CD4-positive, alpha-beta T cell treated with Interleukin-10 for 1 hour (primary cell): ENCODE results near the gene TAP1.
"Not testable (repeated sequence)": the region's sequence is repeated elsewhere in the genome, so short reads cannot be mapped to it uniquely, and the experiment has no call there.

ENCODE experiments used
- DNase-seq: peaks from one replicate; pipeline ENCODE4 v3.0.0-alpha.2; 2020

The TAP1 gene

GRCh38 chr6:32853541-32854375, at the start of gene TAP1, which contains the start of gene PSMB9:
TAP1 (minus strand) TSS chr6:32853704; CDS start chr6:32853636, 68 bp downstream.
PSMB9 (plus strand) TSS chr6:32854192; CDS start chr6:32854230, 38 bp downstream.
- peak; percentile 96 for DNase-seq

- DNase-seq, result no peak
Measured at GRCh38 chr6:32895006-32895345, 41.5 kb upstream of the TAP1 start.

- peak; percentile 96 for DNase-seq
Measured at GRCh38 chr6:32894085-32895005, 40.8 kb upstream of the TAP1 start.

GRCh38 chr6:32890831-32891230, 37.3 kb upstream of the TAP1 start:
- no peak for DNase-seq

GRCh38 chr6:32889533-32889932, 36.0 kb upstream of the TAP1 start:
- DNase-seq, result no peak

- no peak for DNase-seq
Measured at GRCh38 chr6:32888576-32888975, 35.1 kb upstream of the TAP1 start.

- DNase-seq, result no peak
Measured at GRCh38 chr6:32887616-32888015, 34.1 kb upstream of the TAP1 start.

GRCh38 chr6:32886681-32887383, 33.3 kb upstream of the TAP1 start:
- no peak for DNase-seq

GRCh38 chr6:32885698-32886286, 32.3 kb upstream of the TAP1 start:
- DNase-seq, result peak; percentile 79

GRCh38 chr6:32883789-32884188, 30.3 kb upstream of the TAP1 start:
- no peak for DNase-seq

- no peak for DNase-seq
Measured at GRCh38 chr6:32882879-32883250, 29.4 kb upstream of the TAP1 start.

GRCh38 chr6:32880962-32881361, 27.5 kb upstream of the TAP1 start:
- not testable (repeated sequence) for DNase-seq

GRCh38 chr6:32879691-32880090, 26.2 kb upstream of the TAP1 start:
- DNase-seq, result no peak

GRCh38 chr6:32876603-32877002, 23.1 kb upstream of the TAP1 start:
- no peak for DNase-seq

GRCh38 chr6:32873947-32874346, 20.4 kb upstream of the TAP1 start:
- DNase-seq, result not testable (repeated sequence)

- DNase-seq, result peak; percentile 90
Measured at GRCh38 chr6:32868257-32868788, 14.8 kb upstream of the TAP1 start.

- DNase-seq, result no peak
Measured at GRCh38 chr6:32867554-32868256, 14.2 kb upstream of the TAP1 start.

GRCh38 chr6:32867022-32867477, 13.5 kb upstream of the TAP1 start:
- DNase-seq, result peak; percentile 46

GRCh38 chr6:32865724-32866443, 12.4 kb upstream of the TAP1 start:
- DNase-seq, result no peak

GRCh38 chr6:32862725-32863124, 9.2 kb upstream of the TAP1 start:
- no peak for DNase-seq

- no peak for DNase-seq
Measured at GRCh38 chr6:32860674-32861073, 7.2 kb upstream of the TAP1 start.
